Ovary (tissue), 3 donors: ENCODE results near the gene RDH12.

Source experiments
- CTCF ChIP-seq, 3 donors: fragments of 450-650 bp in 2 of 3; fragments of 200-600 bp in 1 of 3; IDR thresholded peaks; one replicate each; pipeline versions ENCODE4 v1.5.1 to v1.8.0; 2016 to 2022; ENCODE audit warnings: antibody characterized with exemption in 3 of 3, mild to moderate bottlenecking in 1 of 3
- EP300 ChIP-seq: sonication (generic); formaldehyde crosslinking; IDR thresholded peaks from one replicate; pipeline ENCODE4 v1.6.1; 2017; ENCODE audit warnings: antibody characterized with exemption
- donor health status: DM: no; HTN: no; CAD: no.

GRCh38 chr14:67757175-67757574, 55.5 kb downstream of the RDH12 start:
- TF ChIP-seq CTCF (IDR thresholded peaks at IDR 0.05): no peak
- TF ChIP-seq EP300: no peak
